ENCODE results near the gene MSANTD1. TPM values are rescaled to one million over a fixed set of nuclear protein-coding genes. Genes with fewer than 3 reads are reported as not detected.

Gene MSANTD1
- total and polyA plus RNA-seq, 2 donors (not counting 1 experiment from before 2014, with no cell fraction given): 0.78 to 5.5 TPM

DNA sequence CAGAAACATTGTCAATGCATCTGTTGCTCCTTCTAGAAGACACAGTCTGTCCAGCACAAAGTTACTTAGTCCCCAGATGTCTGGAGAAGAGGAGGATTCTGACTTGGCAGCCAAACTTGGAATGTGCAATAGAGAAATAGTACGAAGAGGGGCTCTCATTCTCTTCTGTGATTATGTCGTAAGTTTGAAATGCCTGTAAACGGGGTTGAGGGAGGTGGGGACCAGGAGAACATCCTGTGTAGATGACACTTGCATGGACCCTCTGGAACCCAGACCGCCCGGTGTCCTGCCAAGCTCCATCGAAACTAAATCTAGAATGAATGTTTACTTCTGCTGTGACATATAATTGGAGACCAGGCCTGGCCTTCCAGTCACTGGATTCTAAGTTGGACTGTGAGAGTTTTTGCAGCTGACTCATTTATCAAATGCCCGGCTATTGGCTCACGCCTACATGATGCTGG, 45.0 kb upstream of the MSANTD1 start:
- Histone ChIP-seq H3K4me3 (ENCODE audit: control extremely low read depth in 1 of 5, extremely low read depth in 1 of 5, insufficient read depth in 1 of 5, low read depth in 2 of 5, low read length in 4 of 5) (no peak overlapping the region), H2AFZ (ENCODE audit: insufficient read depth, low read depth, low read length, poor library complexity, severe bottlenecking) (no peak overlapping the region), H3K27me3 (replicated peaks in 1 of 4; ENCODE audit: control extremely low read depth in 1 of 4, control insufficient read depth in 3 of 4, insufficient read depth in 4 of 4, low read length in 3 of 4) (no peaks in the 10 kb centered on the region), H3K27ac (ENCODE audit: low read length in 2 of 2) (no peak overlapping the region), H3K79me2 (ENCODE audit: control insufficient read depth, insufficient read depth, low read length) (no peaks in the 10 kb centered on the region), H3K4me2 (replicated peaks; ENCODE audit: low read depth, low read length, poor library complexity, severe bottlenecking) (no peak overlapping the region), H3K9me3 (ENCODE audit: control extremely low read depth in 1 of 3, control insufficient read depth in 2 of 3, insufficient read depth in 1 of 3, low read length in 2 of 3) (no peaks in the 10 kb centered on the region), H4K20me1 (ENCODE audit: control insufficient read depth, insufficient read depth, low read length, poor library complexity, severe bottlenecking) (no peaks in the 10 kb centered on the region), H3K4me1 (ENCODE audit: control insufficient read depth in 2 of 2, insufficient read depth in 2 of 2, low read length in 2 of 2) (peaks cover 16 to 18% of the 10 kb centered on the region in 2 donors), H3K36me3 (replicated peaks in 1 of 2; ENCODE audit: control extremely low read depth in 1 of 2, control insufficient read depth in 1 of 2, extremely low read depth in 1 of 2, insufficient read depth in 2 of 2, low read length in 1 of 2) (peaks cover 0 to 58% of the 10 kb centered on the region in 2 experiments), H3K9ac (ENCODE audit: low read length) (no peak overlapping the region)
- Mint-ChIP-seq H3K4me3 (no peak overlapping the region), H3K9me3 (ENCODE audit: insufficient read depth) (no peaks in the 10 kb centered on the region), H3K27me3 (no peaks in the 10 kb centered on the region), H3K27ac (no peak overlapping the region), H3K4me1 (peaks cover 19% of the 10 kb centered on the region)
- intact Hi-C loops (cut with micrococcal nuclease): loop anchor here (10.0 kb wide), 1 partner anchor 241 kb away; the partner anchor contains the start of gene HGFAC
- ATAC-seq (ENCODE audit: low read depth) (no peak), DNase-seq (no peak)
- ChIA-PET POLR2A (no interaction called here), CTCF (no interaction called here)
- WGBS (ENCODE audit: insufficient coverage): 96% methylated on average over 6 of the region's 8 CpGs
- TF ChIP-seq EZH2 (IDR thresholded peaks at IDR 0.05; ENCODE audit: borderline replicate concordance, insufficient read depth, low read depth, low read length, poor library complexity, severe bottlenecking): no peak
- TF ChIP-seq, protein P1, sequence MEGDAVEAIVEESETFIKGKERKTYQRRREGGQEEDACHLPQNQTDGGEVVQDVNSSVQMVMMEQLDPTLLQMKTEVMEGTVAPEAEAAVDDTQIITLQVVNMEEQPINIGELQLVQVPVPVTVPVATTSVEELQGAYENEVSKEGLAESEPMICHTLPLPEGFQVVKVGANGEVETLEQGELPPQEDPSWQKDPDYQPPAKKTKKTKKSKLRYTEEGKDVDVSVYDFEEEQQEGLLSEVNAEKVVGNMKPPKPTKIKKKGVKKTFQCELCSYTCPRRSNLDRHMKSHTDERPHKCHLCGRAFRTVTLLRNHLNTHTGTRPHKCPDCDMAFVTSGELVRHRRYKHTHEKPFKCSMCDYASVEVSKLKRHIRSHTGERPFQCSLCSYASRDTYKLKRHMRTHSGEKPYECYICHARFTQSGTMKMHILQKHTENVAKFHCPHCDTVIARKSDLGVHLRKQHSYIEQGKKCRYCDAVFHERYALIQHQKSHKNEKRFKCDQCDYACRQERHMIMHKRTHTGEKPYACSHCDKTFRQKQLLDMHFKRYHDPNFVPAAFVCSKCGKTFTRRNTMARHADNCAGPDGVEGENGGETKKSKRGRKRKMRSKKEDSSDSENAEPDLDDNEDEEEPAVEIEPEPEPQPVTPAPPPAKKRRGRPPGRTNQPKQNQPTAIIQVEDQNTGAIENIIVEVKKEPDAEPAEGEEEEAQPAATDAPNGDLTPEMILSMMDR (IDR thresholded peaks at IDR 0.05): no peak

DNA sequence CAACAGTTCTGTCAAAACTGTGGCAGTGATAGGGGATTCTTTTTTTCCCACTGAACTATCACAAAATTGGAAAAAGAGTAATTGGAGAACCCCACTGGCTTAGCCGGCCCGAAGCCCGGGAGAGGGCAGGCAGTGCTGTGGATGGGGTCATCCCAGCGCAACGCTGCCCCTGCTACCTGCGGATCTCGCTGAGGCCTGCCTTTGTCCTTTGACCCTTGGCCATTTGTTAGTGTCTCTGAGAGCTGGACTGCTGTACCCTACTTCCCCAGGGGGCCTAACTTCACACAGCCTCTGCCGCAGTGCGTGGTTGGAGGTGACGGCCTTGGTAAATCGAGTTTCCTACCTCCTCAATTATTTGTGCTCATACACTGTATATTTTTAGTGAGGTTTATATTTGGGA, 43.0 kb upstream of the MSANTD1 start:
- no peak for TF ChIP-seq EZH2 (IDR thresholded peaks at IDR 0.05; ENCODE audit: borderline replicate concordance, insufficient read depth, low read depth, low read length, poor library complexity, severe bottlenecking)
- TF ChIP-seq, protein P1 (IDR thresholded peaks at IDR 0.05): no peak
- ATAC-seq (ENCODE audit: low read depth) (no peak), DNase-seq (no peak)
- H3K4me3 ChIP-seq (ENCODE audit: control extremely low read depth in 1 of 5, extremely low read depth in 1 of 5, insufficient read depth in 1 of 5, low read depth in 2 of 5, low read length in 4 of 5): no peak overlapping the region
- no peak overlapping the region for H3K4me2 ChIP-seq (replicated peaks; ENCODE audit: low read depth, low read length, poor library complexity, severe bottlenecking)
- peaks cover 16 to 18% of the 10 kb centered on the region in 2 donors for H3K4me1 ChIP-seq (ENCODE audit: control insufficient read depth in 2 of 2, insufficient read depth in 2 of 2, low read length in 2 of 2)
- Mint-ChIP-seq H3K4me1 (peaks cover 19% of the 10 kb centered on the region), H3K27ac (no peak overlapping the region), H3K9me3 (ENCODE audit: insufficient read depth) (no peaks in the 10 kb centered on the region), H3K4me3 (no peak overlapping the region), H3K27me3 (no peaks in the 10 kb centered on the region)
- H3K36me3 ChIP-seq (replicated peaks in 1 of 2; ENCODE audit: control extremely low read depth in 1 of 2, control insufficient read depth in 1 of 2, extremely low read depth in 1 of 2, insufficient read depth in 2 of 2, low read length in 1 of 2): peaks cover 0 to 60% of the 10 kb centered on the region in 2 experiments
- H3K9ac ChIP-seq (ENCODE audit: low read length): no peak overlapping the region
- no peaks in the 10 kb centered on the region for H3K9me3 ChIP-seq (ENCODE audit: control extremely low read depth in 1 of 3, control insufficient read depth in 2 of 3, insufficient read depth in 1 of 3, low read length in 2 of 3)
- 96% methylated on average over 7 of the region's 11 CpGs for WGBS (ENCODE audit: insufficient coverage)
- H2AFZ ChIP-seq (ENCODE audit: insufficient read depth, low read depth, low read length, poor library complexity, severe bottlenecking): no peak overlapping the region
- no peaks in the 10 kb centered on the region for H4K20me1 ChIP-seq (ENCODE audit: control insufficient read depth, insufficient read depth, low read length, poor library complexity, severe bottlenecking)
- H3K27me3 ChIP-seq (replicated peaks in 1 of 4; ENCODE audit: control extremely low read depth in 1 of 4, control insufficient read depth in 3 of 4, insufficient read depth in 4 of 4, low read length in 3 of 4): no peaks in the 10 kb centered on the region
- ChIA-PET POLR2A (no interaction called here), CTCF (no interaction called here)
- no peak overlapping the region for H3K27ac ChIP-seq (ENCODE audit: low read length in 2 of 2)
- intact Hi-C loops (cut with micrococcal nuclease): loop anchor here (10.0 kb wide), 1 partner anchor 239 kb away; the partner anchor contains the start of gene HGFAC
- no peaks in the 10 kb centered on the region for H3K79me2 ChIP-seq (ENCODE audit: control insufficient read depth, insufficient read depth, low read length)

Data from B cell (primary cell).